Measurements from ENCODE around the gene NME7.

NME7 gene

DNA sequence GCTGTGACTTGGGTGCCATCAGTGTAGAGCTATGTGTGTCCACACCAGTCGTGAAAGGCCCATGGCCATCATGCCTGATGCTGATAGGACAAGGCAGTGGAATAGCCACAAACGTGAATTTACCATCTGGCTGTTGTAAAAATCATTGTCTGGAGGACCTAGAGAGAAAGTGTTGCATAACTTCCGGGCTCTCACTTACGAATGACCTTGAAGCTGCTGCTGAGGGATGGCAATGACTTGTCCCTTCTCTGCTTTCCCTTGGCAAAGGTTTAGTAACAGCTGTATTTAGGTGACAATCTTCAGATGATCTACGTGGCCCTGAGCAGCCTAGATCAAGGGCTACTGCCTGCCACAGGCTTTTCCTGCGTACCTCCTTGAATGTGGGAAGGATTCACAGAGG lies 255.4 kb downstream of the NME7 start:
- Histone ChIP-seq H3K27ac (no peak overlapping the region), H3K9me3 (no peaks in the 10 kb centered on the region), H3K36me3 (no peaks in the 10 kb centered on the region), H3K4me1 (ENCODE audit: control insufficient read depth in 1 of 2, insufficient read depth in 1 of 2, low read depth in 1 of 2, low read length in 1 of 2) (peaks cover 0 to 2% of the 10 kb centered on the region in 2 experiments), H3K4me3 (ENCODE audit: low read depth in 1 of 2, low read length in 1 of 2) (no peak overlapping the region), H3K27me3 (peaks cover 54% of the 10 kb centered on the region)
- TF ChIP-seq, protein P1, sequence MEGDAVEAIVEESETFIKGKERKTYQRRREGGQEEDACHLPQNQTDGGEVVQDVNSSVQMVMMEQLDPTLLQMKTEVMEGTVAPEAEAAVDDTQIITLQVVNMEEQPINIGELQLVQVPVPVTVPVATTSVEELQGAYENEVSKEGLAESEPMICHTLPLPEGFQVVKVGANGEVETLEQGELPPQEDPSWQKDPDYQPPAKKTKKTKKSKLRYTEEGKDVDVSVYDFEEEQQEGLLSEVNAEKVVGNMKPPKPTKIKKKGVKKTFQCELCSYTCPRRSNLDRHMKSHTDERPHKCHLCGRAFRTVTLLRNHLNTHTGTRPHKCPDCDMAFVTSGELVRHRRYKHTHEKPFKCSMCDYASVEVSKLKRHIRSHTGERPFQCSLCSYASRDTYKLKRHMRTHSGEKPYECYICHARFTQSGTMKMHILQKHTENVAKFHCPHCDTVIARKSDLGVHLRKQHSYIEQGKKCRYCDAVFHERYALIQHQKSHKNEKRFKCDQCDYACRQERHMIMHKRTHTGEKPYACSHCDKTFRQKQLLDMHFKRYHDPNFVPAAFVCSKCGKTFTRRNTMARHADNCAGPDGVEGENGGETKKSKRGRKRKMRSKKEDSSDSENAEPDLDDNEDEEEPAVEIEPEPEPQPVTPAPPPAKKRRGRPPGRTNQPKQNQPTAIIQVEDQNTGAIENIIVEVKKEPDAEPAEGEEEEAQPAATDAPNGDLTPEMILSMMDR (IDR thresholded peaks at IDR 0.05) = no peak

DNA sequence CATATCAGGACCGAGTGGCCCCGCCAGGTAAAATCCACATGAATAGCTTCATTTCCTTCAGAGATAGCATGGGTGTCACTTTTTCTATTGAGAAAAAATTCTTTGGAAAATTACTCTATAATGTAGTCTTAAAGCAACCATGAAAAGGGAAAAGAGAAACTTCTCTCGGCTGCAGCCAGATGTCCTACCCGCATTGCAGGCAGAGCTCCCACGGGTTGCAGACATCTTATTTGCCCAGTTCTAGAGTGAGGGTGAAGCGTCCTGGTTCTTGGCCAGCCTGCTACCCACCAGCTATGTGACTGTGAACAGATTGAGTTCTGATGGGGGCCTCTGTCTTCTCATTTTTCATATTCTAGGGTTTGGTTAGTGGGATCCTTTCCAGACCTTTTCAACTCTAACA lies 256.1 kb downstream of the NME7 start:
- Histone ChIP-seq H3K36me3 (no peaks in the 10 kb centered on the region), H3K4me1 (ENCODE audit: control insufficient read depth in 1 of 2, insufficient read depth in 1 of 2, low read depth in 1 of 2, low read length in 1 of 2) (peaks cover 7 to 10% of the 10 kb centered on the region in 2 experiments), H3K27me3 (peaks cover 61% of the 10 kb centered on the region), H3K9me3 (no peaks in the 10 kb centered on the region), H3K4me3 (ENCODE audit: low read depth in 1 of 2, low read length in 1 of 2) (no peak overlapping the region), H3K27ac (no peak overlapping the region)
- TF ChIP-seq, protein P1 (IDR thresholded peaks at IDR 0.05) = no peak

DNA sequence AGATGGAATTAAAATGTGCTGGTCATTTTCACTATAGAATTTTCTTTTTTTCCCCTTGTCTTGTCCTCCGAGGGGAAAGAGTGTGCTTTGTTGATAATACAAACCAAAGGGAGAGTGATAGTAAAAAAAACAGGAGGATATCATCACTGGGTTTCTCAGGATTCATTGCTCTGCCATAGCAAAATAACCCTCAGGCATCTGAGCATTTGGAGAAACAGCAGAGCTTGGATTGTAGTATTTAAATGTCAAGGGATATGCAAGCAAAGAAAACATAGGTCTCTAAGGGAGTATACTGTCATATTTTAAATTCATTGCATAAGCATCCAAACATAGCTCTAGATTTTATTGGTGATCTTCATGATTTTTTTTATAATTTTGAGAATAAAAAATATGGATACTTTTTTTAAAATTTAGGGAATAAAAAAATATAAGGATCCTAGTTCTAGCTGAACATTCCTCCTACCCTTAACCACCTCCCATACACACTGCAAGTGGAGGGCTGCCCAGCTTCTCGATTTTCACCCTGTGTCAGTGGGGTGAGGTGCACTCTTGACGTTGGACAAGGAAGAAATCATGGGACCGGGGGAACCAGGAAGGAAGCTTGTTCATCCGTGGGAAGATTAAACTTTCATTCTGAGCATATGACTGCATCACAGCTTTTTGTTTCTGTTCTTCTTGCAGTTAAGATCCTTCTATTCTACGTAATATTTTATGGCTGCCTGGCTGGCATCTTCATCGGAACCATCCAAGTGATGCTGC lies 256.7 kb downstream of the NME7 start:
- Histone ChIP-seq H3K9me3 (no peaks in the 10 kb centered on the region), H3K4me3 (ENCODE audit: low read depth in 1 of 2, low read length in 1 of 2) (no peak overlapping the region), H3K36me3 (no peaks in the 10 kb centered on the region), H3K4me1 (ENCODE audit: control insufficient read depth in 1 of 2, insufficient read depth in 1 of 2, low read depth in 1 of 2, low read length in 1 of 2) (peaks cover 9 to 14% of the 10 kb centered on the region in 2 experiments), H3K27me3 (peaks cover 67% of the 10 kb centered on the region), H3K27ac (no peak overlapping the region)
- TF ChIP-seq, protein P1 (IDR thresholded peaks at IDR 0.05) = no peak

DNA sequence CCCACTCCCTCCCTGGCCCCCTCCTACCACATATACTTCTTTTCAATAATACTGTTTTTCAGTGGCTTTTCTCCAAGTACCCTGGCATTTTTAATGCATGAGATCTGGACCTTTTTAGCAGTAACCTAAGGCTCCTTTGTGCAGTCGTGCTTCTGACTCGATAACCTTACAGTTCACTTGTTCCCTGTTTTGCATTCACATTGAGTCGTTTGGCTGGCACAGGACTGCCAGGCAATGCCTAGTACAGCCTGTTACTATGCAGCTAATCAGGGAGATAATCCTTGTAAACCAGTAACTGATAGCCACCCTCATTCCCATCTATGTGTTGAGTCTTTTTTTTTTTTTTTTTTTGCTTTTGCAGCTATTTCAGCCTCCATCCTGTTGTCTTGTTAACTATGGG lies 257.4 kb downstream of the NME7 start:
- H3K27ac ChIP-seq = no peak overlapping the region
- H3K4me1 ChIP-seq (ENCODE audit: control insufficient read depth in 1 of 2, insufficient read depth in 1 of 2, low read depth in 1 of 2, low read length in 1 of 2) = peaks cover 16 to 20% of the 10 kb centered on the region in 2 experiments
- H3K27me3 ChIP-seq = peaks cover 74% of the 10 kb centered on the region
- no peaks in the 10 kb centered on the region for H3K36me3 ChIP-seq
- H3K9me3 ChIP-seq = no peaks in the 10 kb centered on the region
- TF ChIP-seq, protein P1 (IDR thresholded peaks at IDR 0.05) = no peak
- no peak overlapping the region for H3K4me3 ChIP-seq (ENCODE audit: low read depth in 1 of 2, low read length in 1 of 2)

DNA sequence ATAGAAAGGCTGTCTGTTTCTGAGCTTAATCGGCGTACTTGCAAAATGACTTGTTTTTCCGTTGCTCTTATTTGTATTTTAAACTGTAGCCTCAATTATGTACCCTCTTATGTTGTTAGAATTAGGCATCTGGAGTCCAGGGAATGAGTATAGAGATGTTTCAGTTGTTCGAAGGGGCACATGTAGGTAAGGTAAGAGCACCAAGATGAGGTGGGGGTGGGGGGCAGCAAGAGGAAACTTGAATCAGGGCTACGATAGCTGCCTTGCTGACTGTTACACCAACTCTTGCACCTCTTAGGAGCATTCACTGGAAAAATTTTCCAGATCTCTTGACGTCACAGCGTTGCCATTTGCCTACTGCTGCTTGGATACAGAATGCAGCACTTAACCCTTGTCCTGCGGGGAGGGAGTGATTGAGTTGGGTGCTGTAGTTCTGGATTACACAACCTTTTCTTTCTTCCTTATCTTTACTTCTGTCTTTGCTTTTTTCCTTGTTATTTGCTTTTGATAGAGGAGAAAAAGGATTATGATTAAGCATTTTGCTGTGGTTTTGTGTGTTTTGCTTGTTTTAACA lies 257.9 kb downstream of the NME7 start:
- no peak overlapping the region for H3K27ac ChIP-seq
- no peaks in the 10 kb centered on the region for H3K9me3 ChIP-seq
- H3K4me3 ChIP-seq (ENCODE audit: low read depth in 1 of 2, low read length in 1 of 2) = no peak overlapping the region
- TF ChIP-seq, protein P1 (IDR thresholded peaks at IDR 0.05) = no peak
- peaks cover 80% of the 10 kb centered on the region for H3K27me3 ChIP-seq
- peaks cover 16 to 20% of the 10 kb centered on the region in 2 experiments for H3K4me1 ChIP-seq (ENCODE audit: control insufficient read depth in 1 of 2, insufficient read depth in 1 of 2, low read depth in 1 of 2, low read length in 1 of 2)
- no peaks in the 10 kb centered on the region for H3K36me3 ChIP-seq
